HUDEP-2 (cell line): ENCODE results near the gene LGR6.
A peak's percentile ranks its signal among the peaks of the same experiment; 100 is the strongest.

Source experiments
- DNase-seq, 76 experiments: peaks; one replicate each; lab custom pipeline; 2025; ENCODE audit not compliant: unreplicated experiment in 76 of 76; lab: John Stamatoyannopoulos, UW

LGR6 gene

GRCh38 chr1:202282596-202283283 lies 89.1 kb downstream of the LGR6 start:
- DNase-seq, result no peak

GRCh38 chr1:202283379-202283844 lies 89.8 kb downstream of the LGR6 start:
- no peak for DNase-seq

GRCh38 chr1:202283991-202284390 lies 90.4 kb downstream of the LGR6 start:
- DNase-seq, result no peak

- DNase-seq, result no peak
Measured at GRCh38 chr1:202285908-202286307, 92.3 kb downstream of the LGR6 start.

- no peak for DNase-seq
Measured at GRCh38 chr1:202286622-202287097, 93.1 kb downstream of the LGR6 start.

GRCh38 chr1:202287196-202287595 lies 93.6 kb downstream of the LGR6 start:
- DNase-seq, result no peak

- DNase-seq, result no peak
Measured at GRCh38 chr1:202288177-202288576, 94.6 kb downstream of the LGR6 start.

GRCh38 chr1:202289009-202289408 lies 95.4 kb downstream of the LGR6 start:
- DNase-seq, result no peak

- no peak for DNase-seq
Measured at GRCh38 chr1:202291001-202291400, 97.4 kb downstream of the LGR6 start.

- peak in 7 of 76 experiments; percentile 1 to 28 (median 8) for DNase-seq
Measured at GRCh38 chr1:202291961-202292712, 98.5 kb downstream of the LGR6 start.

GRCh38 chr1:202292773-202293172 lies 99.2 kb downstream of the LGR6 start:
- DNase-seq, result no peak

- no peak for DNase-seq
Measured at GRCh38 chr1:202293569-202293968, 100.0 kb downstream of the LGR6 start.

GRCh38 chr1:202302166-202302565 lies 108.6 kb downstream of the LGR6 start:
- DNase-seq, result no peak

GRCh38 chr1:202304375-202304774 lies 110.8 kb downstream of the LGR6 start:
- no peak for DNase-seq

- no peak for DNase-seq
Measured at GRCh38 chr1:202305168-202305567, 111.6 kb downstream of the LGR6 start.

- DNase-seq, result no peak
Measured at GRCh38 chr1:202306535-202307345, 113.1 kb downstream of the LGR6 start.

- DNase-seq, result no peak
Measured at GRCh38 chr1:202310071-202310725, 116.6 kb downstream of the LGR6 start.

GRCh38 chr1:202310746-202311145 lies 117.1 kb downstream of the LGR6 start:
- DNase-seq, result no peak

GRCh38 chr1:202311875-202312635 lies 118.5 kb downstream of the LGR6 start:
- DNase-seq, result no peak
